Posterior cingulate gyrus (tissue), 11 donors: ENCODE measurements around the gene DDC.
"Not testable (repeated sequence)": the region's sequence is repeated elsewhere in the genome, so short reads cannot be mapped to it uniquely, and the experiment has no call there.

Experiments
- DNase-seq, 10 donors: peaks; one replicate each; pipeline versions ENCODE4 v3.0.0 to v3.0.0-alpha.2; 2020 to 2021; ENCODE audit warnings: mixed read lengths in 3 of 10
- intact Hi-C: fragments of 100-400 bp; cut with DNase I; formaldehyde crosslinking; loops from one replicate; pipeline ENCODE4 v1.15.1; 2023

Gene DDC

DNA sequence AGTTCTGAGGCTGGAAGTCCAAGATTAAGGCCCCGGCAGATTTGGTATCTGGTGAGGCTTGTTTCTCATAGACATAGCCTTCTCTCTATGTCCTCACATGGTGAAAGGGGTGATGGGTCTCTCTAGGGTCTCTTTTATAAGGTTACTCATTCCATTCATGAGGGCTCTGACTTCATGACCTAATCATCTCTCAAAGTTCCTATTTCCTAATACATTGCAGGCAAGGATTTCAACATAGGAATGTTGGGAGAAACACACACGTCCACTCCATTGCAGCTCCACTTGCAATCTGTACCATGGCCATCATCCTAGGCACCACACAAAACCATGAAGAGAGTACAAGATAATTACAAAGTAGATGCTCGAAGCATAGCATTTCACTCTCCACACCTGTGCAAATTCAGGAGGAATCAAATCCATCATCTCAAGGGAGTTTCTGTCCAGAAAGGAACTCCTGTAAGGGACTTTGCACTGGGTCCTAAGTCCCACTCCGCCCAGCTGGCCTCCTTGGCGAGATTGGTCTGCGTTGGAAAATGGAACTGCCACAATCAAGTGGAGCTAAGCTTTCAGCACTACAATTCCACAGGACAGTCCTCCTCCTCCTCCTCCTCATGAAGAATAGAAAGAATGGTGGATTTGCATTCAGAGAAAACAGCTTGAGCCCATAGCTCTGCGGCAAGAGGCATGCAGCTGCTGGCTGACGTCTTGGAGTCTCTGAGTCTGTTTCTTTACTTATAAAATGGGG, 8.8 kb downstream of the DDC start:
- intact Hi-C loops, result no loop called here
- DNase-seq, result no peak

GRCh38 chr7:50555594-50556140, 9.5 kb downstream of the DDC start:
- intact Hi-C loops, result no loop called here
- DNase-seq, result no peak

DNA sequence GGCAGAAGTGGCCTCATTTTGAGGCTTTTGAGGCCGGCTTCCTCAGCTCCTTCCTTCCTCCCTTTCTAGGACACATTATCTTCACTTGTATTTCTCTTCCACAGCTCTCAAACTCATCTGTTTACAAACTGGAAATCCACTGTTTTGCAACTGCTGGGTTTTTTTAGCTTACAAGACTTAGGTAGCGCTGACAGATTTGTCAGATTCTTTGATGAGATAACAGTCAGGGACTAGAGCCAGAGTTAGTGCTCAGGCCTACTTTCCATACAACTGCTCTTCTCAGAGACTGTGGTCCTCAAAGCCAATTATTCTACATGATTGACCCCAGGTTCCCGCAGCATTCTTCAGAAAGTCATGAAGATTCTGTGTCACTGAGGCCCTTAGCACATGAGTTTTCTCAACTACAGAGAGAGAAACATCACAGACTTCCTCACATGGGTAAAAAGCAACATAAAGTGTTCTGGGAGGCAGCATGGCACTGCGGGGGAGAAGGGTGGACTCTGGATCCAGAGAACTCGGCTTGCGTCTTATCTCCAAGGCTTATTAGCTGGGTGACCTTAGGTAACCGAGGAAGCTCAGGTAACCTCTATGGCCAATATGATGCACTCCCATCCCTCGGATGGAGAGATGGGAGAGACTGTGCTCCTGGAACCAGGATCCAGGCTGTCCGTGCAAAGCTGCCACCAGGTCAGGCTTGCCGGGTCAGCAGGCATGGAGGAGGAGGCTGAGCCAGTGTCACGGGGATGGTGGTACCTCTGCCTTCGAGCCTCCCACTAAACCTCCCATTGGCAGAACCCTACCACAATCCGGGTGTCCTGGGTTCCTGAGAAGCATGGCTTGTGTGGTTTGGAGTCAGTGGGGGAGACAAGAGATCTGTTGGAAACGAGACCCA, 10.5 kb downstream of the DDC start:
- intact Hi-C loops, result no loop called here
- peak in 1 of 10 donors; percentile 71 for DNase-seq

GRCh38 chr7:50553973-50554372, 11.2 kb downstream of the DDC start:
- intact Hi-C loops, result no loop called here
- DNase-seq, result no peak

GRCh38 chr7:50552921-50553320, 12.3 kb downstream of the DDC start:
- intact Hi-C loops, result no loop called here
- DNase-seq, result peak in 1 of 10 donors; percentile 52

- intact Hi-C loops, result no loop called here
- no peak for DNase-seq
Observed at GRCh38 chr7:50552139-50552538, 13.1 kb downstream of the DDC start.

DNA sequence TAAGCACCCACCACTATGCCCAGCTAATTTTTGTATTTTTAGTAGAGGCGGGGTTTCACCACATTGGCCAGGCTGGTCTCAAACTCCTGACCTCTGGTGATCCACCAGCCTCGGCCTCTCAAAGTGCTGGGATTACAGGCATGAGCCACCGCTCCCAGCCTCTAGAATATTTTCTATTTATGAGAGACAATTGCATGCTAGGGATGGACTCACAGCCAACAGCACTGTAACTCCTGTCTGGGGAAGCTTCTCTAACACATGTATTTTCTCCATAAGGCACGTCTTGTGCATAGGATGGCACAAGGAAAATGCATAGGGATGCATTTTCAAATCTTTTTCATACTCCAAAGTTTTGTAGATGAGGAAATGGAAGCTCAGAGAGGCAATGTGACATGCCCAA, 19.6 kb downstream of the DDC start:
- intact Hi-C loops, DNase-seq: not testable (repeated sequence)

- intact Hi-C loops, result no loop called here
- no peak for DNase-seq
Observed at GRCh38 chr7:50544992-50545391, 20.2 kb downstream of the DDC start.

GRCh38 chr7:50543776-50544442, 21.3 kb downstream of the DDC start:
- DNase-seq, result no peak
- intact Hi-C loops, result no loop called here

GRCh38 chr7:50542132-50542531, 23.1 kb downstream of the DDC start:
- intact Hi-C loops, result no loop called here
- no peak for DNase-seq

GRCh38 chr7:50540785-50541579, 24.2 kb downstream of the DDC start:
- intact Hi-C loops, result no loop called here
- DNase-seq, result no peak

DNA sequence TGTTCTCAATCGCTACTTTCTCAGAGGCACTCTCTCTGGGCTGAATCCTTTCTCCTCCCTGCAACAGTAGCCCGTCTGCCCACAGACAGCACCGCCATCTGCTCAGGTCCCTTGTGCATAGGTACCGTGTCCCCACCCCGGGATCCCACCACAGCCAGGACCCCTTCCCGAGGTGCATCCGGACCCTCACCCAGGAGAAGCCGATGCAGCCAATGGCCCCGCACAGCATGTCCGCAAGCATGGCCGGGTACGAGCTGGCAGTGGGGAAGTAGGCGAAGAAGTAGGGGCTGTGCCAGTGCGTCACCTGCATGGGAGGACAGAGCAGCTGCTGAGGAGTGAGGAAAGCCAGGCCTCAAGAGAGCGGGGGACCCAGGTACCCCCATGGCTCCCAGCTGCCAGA, 25.5 kb downstream of the DDC start:
- DNase-seq, result no peak
- intact Hi-C loops, result no loop called here

- intact Hi-C loops, result no loop called here
- no peak for DNase-seq
Observed at GRCh38 chr7:50538478-50538877, 26.7 kb downstream of the DDC start.

- DNase-seq, result no peak
- intact Hi-C loops, result no loop called here
Observed at GRCh38 chr7:50537417-50537816, 27.8 kb downstream of the DDC start.

- DNase-seq, intact Hi-C loops: not testable (repeated sequence)
Observed at GRCh38 chr7:50535291-50535711, 29.9 kb downstream of the DDC start.

DNA sequence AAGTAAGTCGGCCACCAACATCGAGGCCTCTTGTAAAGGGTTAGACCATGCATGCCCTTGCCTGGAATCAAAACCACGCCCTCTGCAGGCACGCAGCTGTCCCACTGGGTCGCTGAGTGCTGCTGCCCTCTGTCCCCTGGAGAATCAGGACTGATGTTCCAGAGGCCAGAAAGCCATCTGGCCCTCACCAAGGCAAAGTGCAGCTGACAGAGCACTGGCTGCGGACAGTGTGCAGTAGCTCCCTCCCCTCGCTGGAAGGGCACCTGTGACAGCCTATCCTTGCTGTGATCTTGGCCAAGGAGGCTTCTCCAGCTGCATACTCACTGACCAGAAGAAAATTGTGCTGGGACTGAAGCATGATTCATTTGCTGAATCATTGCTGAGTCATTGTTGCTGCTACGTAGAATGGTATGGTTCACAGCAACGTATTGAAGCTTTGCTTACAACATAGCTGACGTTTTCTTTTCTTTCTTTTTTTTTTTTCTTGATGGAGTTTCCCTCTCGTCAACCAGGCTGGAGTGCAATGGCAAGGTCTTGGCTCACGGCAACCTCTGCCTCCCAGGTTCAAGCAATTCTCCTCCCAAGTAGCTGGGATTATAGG, 30.4 kb downstream of the DDC start:
- DNase-seq, result no peak
- intact Hi-C loops, result no loop called here

- intact Hi-C loops, result no loop called here
- no peak for DNase-seq
Observed at GRCh38 chr7:50533866-50534265, 31.3 kb downstream of the DDC start.

DNA sequence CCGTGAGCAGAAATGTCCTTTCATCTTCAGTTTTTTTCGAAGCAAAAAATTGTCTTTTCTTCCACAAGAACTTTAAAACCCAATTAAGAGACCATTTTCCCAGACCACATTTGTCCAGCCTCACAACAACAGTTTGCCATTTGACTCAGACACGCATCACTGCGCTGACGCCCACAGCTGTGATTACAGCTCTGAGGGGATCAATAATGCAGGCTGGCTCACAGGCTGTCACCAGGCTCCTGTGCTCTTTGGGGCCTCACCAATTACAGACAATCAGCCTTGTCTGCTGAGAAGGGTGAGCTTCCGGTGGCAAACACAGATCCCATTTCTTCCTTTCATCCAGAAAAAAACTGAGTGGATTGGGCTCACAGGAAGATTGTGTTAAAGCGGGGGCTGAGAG, 33.3 kb downstream of the DDC start:
- peak in 1 of 10 donors; percentile 55 for DNase-seq
- intact Hi-C loops, result no loop called here

GRCh38 chr7:50531401-50531911, 33.7 kb downstream of the DDC start:
- peak in 7 of 10 donors; percentile 19 to 88 (median 40) for DNase-seq
- intact Hi-C loops, result no loop called here
